SK-N-SH (cell line): ENCODE results near the gene LYZL6. TPM values are rescaled to one million over a fixed set of nuclear protein-coding genes. Genes with fewer than 3 reads are reported as not detected.

Experiments
- CTCF ChIA-PET: fragments of 300-600, 350-600 bp; formaldehyde crosslinking; extraction: SDS; loops from one replicate; lab custom pipeline; 2021; lab: Yijun Ruan, JAX
- POLR2A ChIA-PET: fragments of 350-600 bp; sonication (Branson Sonifier 250); formaldehyde crosslinking; extraction: SDS; loops from one replicate; lab custom pipeline; 2020; ENCODE audit warnings: antibody characterized with exemption, inconsistent platforms; lab: Yijun Ruan, JAX
- DNase-seq: peaks from one replicate; pipeline ENCODE4 v3.0.0; 2012
- H2AFZ ChIP-seq: fragments of 200-600 bp; sonication (generic); 2 replicates; pipeline ENCODE4 v1.8.1; 2016; ENCODE audit warnings: antibody characterized with exemption, mild to moderate bottlenecking, low read depth
- H3F3A ChIP-seq: fragments of 200-600 bp; sonication (generic); replicated peaks from 2 replicates; pipeline ENCODE3; 2016; ENCODE audit warnings: antibody characterized with exemption, mild to moderate bottlenecking; ENCODE audit not compliant: insufficient read depth
- H3K27ac ChIP-seq, 2 experiments: fragments of 200-500 bp in 1 of 2; fragments of 200-600 bp in 1 of 2; sonication (Bioruptor generic) in 1 of 2; sonication (generic), shearing (Covaris generic) in 1 of 2; 2 replicates each; pipeline versions ENCODE4 v1.5.1 to v1.6.1; 2014 to 2016; ENCODE audit warnings: low read depth in 2 of 2, inconsistent platforms in 1 of 2, low read length in 1 of 2, mild to moderate bottlenecking in 1 of 2, mixed read lengths in 1 of 2
- H3K27me3 ChIP-seq: fragments of 200-600 bp; sonication (generic), shearing (Covaris generic); 2 replicates; pipeline ENCODE4 v1.6.1; 2016; ENCODE audit warnings: mixed run types; ENCODE audit not compliant: insufficient read depth
- H3K36me3 ChIP-seq, 2 experiments: fragments of 200-500 bp in 1 of 2; fragments of 200-600 bp in 1 of 2; sonication (Bioruptor generic) in 1 of 2; sonication (generic) in 1 of 2; replicated peaks in 1 of 2; 2 replicates each; pipeline versions ENCODE3 to v1.5.1; 2014 to 2016; ENCODE audit warnings: low read length in 1 of 2, mild to moderate bottlenecking in 1 of 2; ENCODE audit not compliant: insufficient read depth in 2 of 2, control insufficient read depth in 1 of 2
- H3K4me1 ChIP-seq, 2 experiments: fragments of 200-500 bp in 1 of 2; fragments of 200-600 bp in 1 of 2; sonication (Bioruptor generic) in 1 of 2; sonication (generic), shearing (Covaris generic) in 1 of 2; 2 replicates each; pipeline versions ENCODE4 v1.5.1 to v1.6.1; 2014 to 2016; ENCODE audit warnings: low read depth in 1 of 2, low read length in 1 of 2, mixed run types in 1 of 2; ENCODE audit not compliant: insufficient read depth in 2 of 2, control insufficient read depth in 1 of 2
- H3K4me2 ChIP-seq: fragments of 200-600 bp; sonication (generic), shearing (Covaris generic); 2 replicates; pipeline ENCODE4 v1.6.1; 2017; ENCODE audit warnings: mixed run types
- H3K4me3 ChIP-seq, 2 experiments: fragments of 200-500 bp in 1 of 2; fragments of 200-600 bp in 1 of 2; sonication (Bioruptor generic) in 1 of 2; sonication (generic), shearing (Covaris generic) in 1 of 2; 2 replicates each; pipeline versions ENCODE4 v1.5.1 to v1.8.1; 2014 to 2016; ENCODE audit warnings: low read depth in 2 of 2, inconsistent platforms in 1 of 2, low read length in 1 of 2, mild to moderate bottlenecking in 1 of 2, mixed read lengths in 1 of 2, moderate library complexity in 1 of 2
- H3K79me2 ChIP-seq: fragments of 200-600 bp; sonication (generic); 2 replicates; pipeline ENCODE4 v1.8.1; 2017; ENCODE audit warnings: mild to moderate bottlenecking; ENCODE audit not compliant: insufficient read depth
- H3K9ac ChIP-seq: fragments of 200-600 bp; sonication (generic); 2 replicates; pipeline ENCODE4 v1.6.1; 2017; ENCODE audit warnings: mixed run types
- H3K9me2 ChIP-seq: fragments of 200-600 bp; sonication (generic); 2 replicates; pipeline ENCODE4 v1.6.1; 2017; ENCODE audit warnings: mixed run types
- H3K9me3 ChIP-seq: fragments of 200-600 bp; sonication (generic); 2 replicates; pipeline ENCODE4 v1.6.1; 2017; ENCODE audit warnings: mixed run types, mild to moderate bottlenecking, moderate library complexity
- H4K20me1 ChIP-seq: fragments of 200-600 bp; sonication (generic); 2 replicates; pipeline ENCODE4 v1.6.1; 2017; ENCODE audit warnings: mild to moderate bottlenecking, mixed run types; ENCODE audit not compliant: insufficient read depth
- CHD2 ChIP-seq: fragments of 150-350 bp; IDR thresholded peaks from 2 replicates; pipeline ENCODE4 v1.6.1; 2018; ENCODE audit warnings: low read length; ENCODE audit not compliant: partially characterized antibody
- EP300 ChIP-seq, 2 experiments: IDR thresholded peaks; 2 replicates each; pipeline versions ENCODE4 v1.4.0 to v1.6.1; 2012; ENCODE audit warnings: borderline replicate concordance in 1 of 2, low read depth in 1 of 2, low read length in 1 of 2
- EZH2phosphoT487 ChIP-seq: fragments of 200-600 bp; sonication (generic); IDR thresholded peaks from 2 replicates; pipeline ENCODE4 v1.6.1; 2017; ENCODE audit warnings: low read depth, mixed run types, mild to moderate bottlenecking, antibody characterized with exemption, moderate library complexity, borderline replicate concordance
- FOXJ3 ChIP-seq: sonication (generic); formaldehyde crosslinking; IDR thresholded peaks from 2 replicates; pipeline ENCODE4 v1.5.1; 2020; ENCODE audit warnings: mild to moderate bottlenecking, missing genetic modification reagents
- FOXM1 ChIP-seq: IDR thresholded peaks from 2 replicates; pipeline ENCODE4 v1.4.0; 2012; ENCODE audit warnings: low read depth, mild to moderate bottlenecking
- GABPA ChIP-seq: IDR thresholded peaks from 2 replicates; pipeline ENCODE4 v1.4.0; 2012; ENCODE audit warnings: low read depth, mild to moderate bottlenecking
- MEF2A ChIP-seq: IDR thresholded peaks from 2 replicates; pipeline ENCODE4 v1.4.0; 2012; ENCODE audit warnings: low read depth, borderline replicate concordance
- NFIC ChIP-seq: IDR thresholded peaks from 2 replicates; pipeline ENCODE4 v1.4.0; 2012; ENCODE audit warnings: borderline replicate concordance
- POLR2AphosphoS5 ChIP-seq: IDR thresholded peaks from 2 replicates; pipeline ENCODE4 v1.6.1; 2012; ENCODE audit warnings: low read depth, low read length
- RXRA ChIP-seq: IDR thresholded peaks from 2 replicates; pipeline ENCODE4 v1.4.0; 2012; ENCODE audit warnings: low read depth, mild to moderate bottlenecking, borderline replicate concordance
- SMC3 ChIP-seq: IDR thresholded peaks from 2 replicates; pipeline ENCODE4 v1.6.1; 2012; ENCODE audit warnings: low read depth, low read length, improper control_type of control experiment
- WGBS: methylation state at CpG from one replicate; pipeline ENCODE4 v1.1.6; 2017; ENCODE audit warnings: low lambda C conversion rate; 5-methylcytosine and 5-hydroxymethylcytosine counted together
- polyA plus RNA-seq, 3 experiments: library from polyadenylated mRNA; depleted of rRNA; stranded (reverse); fragments of >200 nt; gene quantifications; 2 replicates each; pipeline ENCODE4 v1.2.3, GENCODE V29; 2012
- TF ChIP-seq, protein P1 (sequence below): IDR thresholded peaks from 2 replicates; pipeline ENCODE4 v1.4.0; 2012; ENCODE audit warnings: low read depth

Gene LYZL6
- polyA plus RNA-seq, 1 of the 3 experiments (the other 2 are of a cell fraction) = not detected

DNA sequence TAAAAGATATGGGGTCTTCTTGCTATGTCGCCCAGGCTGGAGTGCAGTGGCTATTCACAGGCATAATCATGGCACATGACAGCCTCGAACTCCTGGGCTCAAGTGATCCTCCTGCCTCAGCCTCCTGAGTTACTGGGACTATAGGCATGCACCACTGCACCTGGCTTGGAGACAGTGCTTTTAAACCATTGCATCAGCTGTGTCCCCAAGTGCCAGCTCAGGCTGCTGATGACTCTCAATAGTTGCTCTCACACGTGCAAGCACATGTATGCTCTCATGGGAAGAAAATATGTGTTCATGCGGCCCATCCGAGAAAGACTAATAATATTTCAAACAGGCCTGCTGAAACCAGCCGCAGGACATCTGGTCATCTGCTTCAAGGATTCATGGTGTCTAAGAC is 29.0 kb upstream of the LYZL6 start:
- Histone ChIP-seq H2AFZ (no peak overlapping the region), H3K9ac (no peak overlapping the region), H3K36me3 (no peaks in the 10 kb centered on the region), H3K27ac (no peak overlapping the region), H3K9me3 (no peaks in the 10 kb centered on the region), H3K4me2 (no peak overlapping the region), H3F3A (no peaks in the 10 kb centered on the region), H3K79me2 (no peaks in the 10 kb centered on the region), H3K4me1 (no peaks in the 10 kb centered on the region), H3K27me3 (peaks cover 30% of the 10 kb centered on the region; the same call in 1 of the 2 replicates), H4K20me1 (no peaks in the 10 kb centered on the region), H3K4me3 (no peak overlapping the region), H3K9me2 (no peaks in the 10 kb centered on the region)
- TF ChIP-seq SMC3 (no peak), CHD2 (no peak), GABPA (no peak), FOXJ3 (CRISPR knock-in tag) (no peak)
- TF ChIP-seq, protein P1, sequence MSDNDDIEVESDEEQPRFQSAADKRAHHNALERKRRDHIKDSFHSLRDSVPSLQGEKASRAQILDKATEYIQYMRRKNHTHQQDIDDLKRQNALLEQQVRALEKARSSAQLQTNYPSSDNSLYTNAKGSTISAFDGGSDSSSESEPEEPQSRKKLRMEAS = no peak
- DNase-seq = no peak
- CTCF ChIA-PET = interaction anchor here (1.5 to 5.7 kb wide), 5 partner anchors 10 to 510 kb away, joined by 4 to 48 read pairs (median 6); no protein-coding TSS in a partner anchor
- 42% methylated on average over 6 of the region's 6 CpGs for WGBS
- POLR2A ChIA-PET = no interaction called here

DNA sequence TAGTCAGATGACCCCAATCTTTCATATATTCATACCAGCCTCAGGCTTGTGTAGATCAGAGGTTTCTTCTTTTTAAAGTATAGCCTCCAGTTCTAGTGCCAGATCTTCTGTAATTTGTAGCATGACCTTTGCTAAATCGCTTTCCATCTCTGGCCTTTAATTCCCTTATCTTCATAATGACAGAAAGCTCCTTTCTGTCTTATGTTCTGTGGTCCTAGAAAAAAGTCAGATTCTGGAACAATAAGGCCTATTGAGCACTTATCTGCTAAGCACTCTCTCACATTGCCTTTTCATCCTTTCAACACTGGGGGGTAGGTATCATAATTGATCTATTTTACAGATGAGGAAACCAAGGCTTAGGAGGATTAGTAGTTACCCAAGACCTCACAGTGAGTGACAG is 28.6 kb upstream of the LYZL6 start:
- Histone ChIP-seq H4K20me1 (no peaks in the 10 kb centered on the region), H3K36me3 (no peaks in the 10 kb centered on the region), H3F3A (no peaks in the 10 kb centered on the region), H3K9me3 (no peaks in the 10 kb centered on the region), H2AFZ (no peak overlapping the region), H3K79me2 (no peaks in the 10 kb centered on the region), H3K4me1 (no peaks in the 10 kb centered on the region), H3K27ac (no peak overlapping the region), H3K27me3 (peaks cover 30% of the 10 kb centered on the region; the same call in 1 of the 2 replicates), H3K9me2 (no peaks in the 10 kb centered on the region), H3K9ac (no peak overlapping the region), H3K4me3 (no peak overlapping the region), H3K4me2 (no peak overlapping the region)
- DNase-seq = no peak
- ChIA-PET POLR2A (interaction anchor here (0.8 kb wide), 1 partner anchor 13 kb away, joined by 3 read pairs; no protein-coding TSS in a partner anchor), CTCF (interaction anchor here (1.0 to 5.7 kb wide), 6 partner anchors 10 to 511 kb away, joined by 3 to 48 read pairs (median 6); no protein-coding TSS in a partner anchor)
- 3% methylated on average over 1 of the region's 1 CpG for WGBS
- TF ChIP-seq RXRA (no peak), MEF2A (no peak), NFIC (no peak), GABPA (no peak), FOXM1 (no peak), SMC3 (no peak), EZH2phosphoT487 (no peak), EP300 (IDR thresholded peaks at IDR 0.05; ENCODE audit: borderline replicate concordance in 1 of 2, low read depth in 1 of 2, low read length in 1 of 2) (no peak), FOXJ3 (CRISPR knock-in tag) (no peak), POLR2AphosphoS5 (no peak)
- TF ChIP-seq, protein P1 = no peak
